Measurements from ENCODE around the gene BRWD1. TPM values are rescaled to one million over a fixed set of nuclear protein-coding genes. Genes with fewer than 3 reads are reported as not detected.

BRWD1 gene
- total RNA-seq, 4 donors from 2014 or later: 64.8 to 99.9 (median 86.9) TPM

DNA sequence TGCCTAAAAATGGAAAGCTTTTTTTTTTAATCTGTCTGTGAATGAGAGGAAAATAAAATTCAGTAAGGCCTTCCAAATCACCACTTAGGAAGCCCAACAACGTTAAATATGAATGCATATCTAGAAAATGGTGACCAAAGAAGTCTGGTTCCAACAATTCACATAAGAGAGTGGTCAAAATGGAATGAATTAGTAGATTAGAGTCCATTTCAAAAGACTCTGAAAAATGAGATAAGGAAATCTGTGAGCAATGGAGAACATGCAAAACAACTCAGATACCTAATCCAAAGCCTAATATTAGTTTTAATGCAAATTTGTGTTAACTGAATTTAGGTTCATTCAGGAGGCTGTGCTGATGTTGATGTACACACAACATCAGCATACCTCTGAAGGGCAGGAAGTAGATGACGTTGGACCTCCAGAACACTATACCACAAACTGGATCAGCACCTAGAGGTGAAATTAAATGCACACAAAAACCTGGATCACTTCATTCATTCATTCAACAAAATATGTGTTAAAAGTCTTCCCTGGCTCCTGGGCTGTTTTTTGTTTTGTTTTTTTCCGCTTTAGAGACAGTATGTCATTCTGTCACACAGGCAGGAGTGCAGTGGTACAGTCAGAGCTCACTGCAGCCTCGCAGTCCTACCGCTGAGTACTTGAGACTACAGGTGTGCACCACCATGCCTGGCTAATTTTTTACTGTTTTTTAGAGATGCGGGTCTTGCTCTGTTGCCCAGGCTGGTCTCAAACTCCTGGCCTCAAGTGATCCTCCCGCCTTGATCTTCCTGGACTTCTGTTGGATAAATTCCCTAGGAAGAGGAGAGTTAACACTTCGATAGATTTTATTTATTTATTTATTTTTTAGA, 4.9 kb upstream of the BRWD1 start:
- Histone ChIP-seq H3K27me3 (no peaks in the 10 kb centered on the region), H3K4me1 (peaks cover 0 to 7% (median 2%) of the 10 kb centered on the region in 4 donors), H3K36me3 (no peaks in the 10 kb centered on the region), H3K27ac (no peak overlapping the region), H3K4me3 (no peak overlapping the region), H3K9me3 (no peaks in the 10 kb centered on the region)
- TF ChIP-seq CTCF (IDR thresholded peaks at IDR 0.05): no peak
- no peak for TF ChIP-seq POLR2A (IDR thresholded peaks at IDR 0.05)
- no peak for DNase-seq

- Histone ChIP-seq H3K9me3 (no peaks in the 10 kb centered on the region), H3K4me3 (no peak overlapping the region), H3K27me3 (no peaks in the 10 kb centered on the region), H3K36me3 (no peaks in the 10 kb centered on the region), H3K27ac (no peak overlapping the region), H3K4me1 (peaks cover 0 to 7% (median 2%) of the 10 kb centered on the region in 4 donors)
- TF ChIP-seq POLR2A (IDR thresholded peaks at IDR 0.05) (no peak), CTCF (IDR thresholded peaks at IDR 0.05) (no peak)
- no peak for DNase-seq
Measured at GRCh38 chr21:39317134-39318090, 4.0 kb upstream of the BRWD1 start.

DNA sequence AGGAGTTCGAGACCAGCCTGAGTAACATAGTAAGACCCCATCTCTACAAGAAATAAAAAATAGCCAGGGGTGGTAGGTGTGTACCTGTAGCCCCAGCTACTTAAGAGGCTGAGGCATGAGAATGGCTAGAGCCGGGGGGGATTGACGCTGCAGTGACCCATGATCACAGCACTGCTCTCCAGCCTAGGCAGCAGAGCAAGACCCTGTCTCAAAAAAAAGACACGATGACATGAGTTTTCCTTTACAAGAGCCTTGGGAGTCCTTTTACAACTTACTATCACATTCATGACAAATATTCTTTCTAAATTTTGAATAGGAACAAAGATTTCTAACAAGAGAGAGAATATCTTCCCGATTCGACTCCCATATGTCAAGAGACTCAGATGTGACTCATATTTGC, 3.3 kb upstream of the BRWD1 start:
- Histone ChIP-seq H3K4me1 (peaks cover 0 to 9% (median 6%) of the 10 kb centered on the region in 4 donors), H3K27me3 (no peaks in the 10 kb centered on the region), H3K36me3 (no peaks in the 10 kb centered on the region), H3K9me3 (no peaks in the 10 kb centered on the region), H3K4me3 (no peak overlapping the region), H3K27ac (no peak overlapping the region)
- TF ChIP-seq CTCF (IDR thresholded peaks at IDR 0.05): no peak
- TF ChIP-seq POLR2A (IDR thresholded peaks at IDR 0.05): no peak
- DNase-seq: no peak

DNA sequence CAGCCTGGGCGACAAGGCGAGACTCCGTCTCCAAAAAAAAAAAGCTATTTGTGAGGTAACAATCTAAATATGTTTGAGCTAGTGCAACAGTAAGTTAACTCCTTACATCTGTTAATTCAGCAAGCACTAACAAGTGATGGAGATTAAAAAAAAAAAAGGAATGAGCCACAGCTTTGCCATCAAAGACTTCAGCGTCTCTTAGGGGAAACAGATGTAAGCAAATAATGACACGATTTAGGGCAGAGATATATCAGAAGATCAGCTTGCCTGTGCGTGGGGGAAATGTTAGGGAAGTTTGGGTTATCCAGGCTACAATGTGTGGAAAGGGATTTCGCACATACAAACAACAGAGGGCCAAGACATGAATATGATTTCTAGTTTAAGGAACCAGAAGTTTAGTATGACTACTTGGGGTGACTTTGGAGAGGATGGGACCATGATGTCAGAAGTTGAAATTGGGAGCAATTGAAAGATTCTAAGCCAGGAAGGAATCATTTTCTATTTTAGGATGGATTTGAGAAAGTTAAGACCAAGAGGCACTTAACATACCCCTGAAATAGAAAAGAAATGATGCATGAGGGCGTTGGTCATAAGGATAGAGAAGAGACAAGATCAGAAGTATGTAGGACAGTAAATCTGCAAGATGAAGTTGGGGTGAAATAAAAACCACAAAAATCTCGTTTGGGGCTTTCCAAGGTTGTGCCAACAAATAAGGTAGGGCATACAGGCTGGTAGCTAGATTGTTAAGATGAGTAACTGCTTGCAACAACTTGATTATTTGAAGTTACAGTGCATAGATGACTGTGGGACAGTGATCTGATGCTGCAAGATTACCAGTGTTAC, 2.4 kb upstream of the BRWD1 start:
- Histone ChIP-seq H3K9me3 (no peaks in the 10 kb centered on the region), H3K27ac (no peak overlapping the region), H3K4me3 (no peak overlapping the region), H3K4me1 (peaks cover 0 to 16% (median 6%) of the 10 kb centered on the region in 4 donors), H3K36me3 (peaks cover 0 to 4% (median 0%) of the 10 kb centered on the region in 3 donors), H3K27me3 (no peaks in the 10 kb centered on the region)
- DNase-seq: no peak
- TF ChIP-seq POLR2A (IDR thresholded peaks at IDR 0.05): no peak
- no peak for TF ChIP-seq CTCF (IDR thresholded peaks at IDR 0.05)
